ENCODE data around the gene RBM28.
"Not testable (repeated sequence)": the region's sequence is repeated elsewhere in the genome, so short reads cannot be mapped to it uniquely, and the experiment has no call there.

Gene RBM28

GRCh38 chr7:128280451-128280850, 63.3 kb downstream of the RBM28 start:
- not testable (repeated sequence) for DNase-seq

DNA sequence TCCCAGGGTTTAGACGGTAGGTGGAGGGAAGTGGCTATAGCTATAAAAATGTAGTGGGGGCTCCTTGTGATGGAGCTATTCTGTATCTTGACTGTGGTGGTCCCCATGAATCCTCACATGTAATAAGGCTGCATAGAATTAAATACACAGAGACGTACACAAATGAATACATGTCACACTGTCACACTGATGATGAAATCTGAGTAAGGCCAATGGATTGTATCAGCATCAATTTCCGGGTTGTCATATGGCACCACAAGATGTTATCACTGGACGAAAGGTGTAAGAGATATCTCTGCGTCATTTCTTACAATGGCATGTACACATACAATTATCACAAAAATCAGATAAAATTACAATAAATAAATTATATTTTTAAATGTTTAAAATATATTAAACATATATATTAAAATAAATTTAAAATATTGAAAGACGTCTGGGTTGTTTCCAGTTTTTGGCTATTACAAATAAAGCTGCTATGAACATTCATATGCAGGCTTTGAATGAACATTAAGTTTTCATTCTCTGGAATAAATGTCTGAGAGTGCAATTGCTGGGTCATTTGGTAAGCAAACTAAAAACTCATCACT, 64.5 kb downstream of the RBM28 start:
- no peak for DNase-seq

GRCh38 chr7:128278366-128278765, 65.3 kb downstream of the RBM28 start:
- no peak for DNase-seq

- no peak for DNase-seq
Observed at GRCh38 chr7:128275681-128276080, 68.0 kb downstream of the RBM28 start.

DNA sequence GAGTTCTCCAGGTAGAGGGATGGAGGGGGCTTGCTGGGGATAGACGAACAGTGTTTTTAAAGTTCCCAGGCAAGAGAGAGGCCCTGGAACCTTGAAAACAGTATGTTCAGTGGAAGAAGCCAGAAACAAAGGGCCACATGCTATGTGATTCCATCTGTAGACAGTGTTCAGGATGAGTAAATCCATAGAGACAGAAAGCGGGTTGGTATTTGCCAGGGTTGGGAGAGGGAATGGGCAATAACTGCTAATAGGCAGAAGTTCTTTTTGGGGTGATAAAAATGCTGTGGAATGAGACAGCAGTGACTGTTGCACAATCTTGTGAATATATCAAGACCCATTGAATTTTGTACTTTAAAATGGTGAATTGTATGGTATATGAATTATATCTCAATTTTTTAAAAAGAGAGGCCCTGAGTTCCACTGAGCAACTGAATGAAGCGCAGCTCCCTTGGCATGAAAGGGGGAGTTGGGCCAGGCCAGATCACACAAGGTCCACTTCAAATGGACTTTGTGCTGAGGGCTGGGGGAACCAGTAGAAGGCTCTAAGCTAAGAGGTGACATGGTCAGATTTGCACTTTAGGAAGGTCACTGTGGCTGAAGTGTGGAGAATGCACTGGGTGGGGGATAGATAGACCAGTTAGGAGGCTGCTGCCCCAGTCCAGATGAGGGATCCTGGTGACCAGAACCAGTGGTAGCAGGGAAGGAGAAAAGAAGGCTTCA, 68.7 kb downstream of the RBM28 start:
- no peak for DNase-seq

GRCh38 chr7:128274246-128274883, 69.3 kb downstream of the RBM28 start:
- no peak for DNase-seq

- no peak for DNase-seq
Observed at GRCh38 chr7:128271942-128272481, 71.7 kb downstream of the RBM28 start.

GRCh38 chr7:128271471-128271941, 72.2 kb downstream of the RBM28 start:
- DNase-seq = no peak

DNA sequence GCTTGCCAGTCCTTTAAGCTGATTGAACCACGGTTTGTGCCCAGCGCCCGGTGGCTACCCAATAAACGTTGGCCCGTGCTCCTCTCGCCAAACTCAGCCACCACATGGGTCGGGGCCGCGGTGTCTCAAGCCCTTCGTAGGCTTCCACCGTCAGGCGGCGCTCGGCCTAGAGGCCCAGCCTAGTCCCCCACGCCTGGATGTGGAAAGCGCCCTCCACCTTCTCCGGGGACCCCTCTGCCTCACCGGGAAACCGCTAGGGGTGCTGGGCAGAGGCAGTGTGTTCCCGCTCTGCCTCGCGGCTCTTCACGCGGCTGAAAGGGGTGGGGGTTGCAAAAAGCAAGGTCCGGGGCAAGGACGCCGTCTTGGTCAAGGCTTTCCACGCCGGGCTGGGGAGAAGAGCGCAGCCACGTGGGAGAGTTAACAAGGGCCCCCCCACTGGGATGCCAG, 72.9 kb downstream of the RBM28 start:
- DNase-seq = no peak

- DNase-seq = no peak
Observed at GRCh38 chr7:128268233-128268632, 75.5 kb downstream of the RBM28 start.

DNA sequence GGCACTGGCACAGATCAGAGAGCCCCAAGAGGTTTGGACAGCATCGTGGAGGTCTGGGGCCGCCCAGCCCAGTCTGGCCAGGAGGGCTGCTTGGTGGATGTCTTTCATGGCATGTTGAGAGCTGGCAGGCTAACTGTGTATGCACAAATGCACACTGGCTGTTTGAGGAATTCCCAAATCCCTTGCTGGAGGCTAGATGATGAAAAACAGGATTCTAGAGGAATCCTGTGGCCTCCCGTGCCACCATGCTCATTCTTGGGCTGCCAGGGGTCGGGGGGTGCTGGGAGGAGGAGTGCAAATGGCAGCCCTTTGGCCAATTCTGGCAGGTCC, 76.1 kb downstream of the RBM28 start:
- DNase-seq = no peak

DNA sequence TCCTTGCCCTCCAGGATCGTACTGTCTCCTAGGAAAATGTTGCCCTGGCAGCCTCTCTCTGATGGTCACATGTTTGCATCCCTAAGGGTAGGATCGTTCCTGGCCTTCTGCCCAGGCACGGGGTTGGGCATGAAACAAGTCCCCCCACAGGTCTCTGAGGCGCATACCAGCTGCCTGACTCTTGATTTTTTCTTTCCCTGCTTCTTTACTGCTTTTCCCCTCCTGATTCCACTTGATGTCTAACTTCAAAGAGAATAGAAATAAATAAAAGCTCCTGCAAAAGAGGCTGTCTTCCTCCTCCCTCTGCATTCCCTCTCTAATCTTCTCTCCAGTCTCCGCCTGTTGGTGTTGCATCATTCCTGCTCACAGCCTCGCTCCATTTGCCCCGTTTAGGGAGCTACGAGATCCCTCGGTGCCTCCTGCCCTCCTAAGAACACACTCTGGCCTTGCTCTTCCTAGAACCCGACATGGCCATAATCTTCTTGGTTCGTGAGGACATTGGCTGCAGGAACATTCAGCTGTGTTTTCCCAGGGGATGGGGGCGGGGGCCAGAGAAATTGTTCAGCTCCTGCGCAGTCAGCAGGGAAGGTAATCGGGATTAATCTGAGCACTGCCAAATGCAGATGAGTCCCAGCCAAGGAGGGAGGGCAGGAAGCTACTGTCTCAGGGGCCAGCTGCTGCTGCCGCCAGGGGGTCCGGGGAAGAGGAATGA, 76.7 kb downstream of the RBM28 start:
- no peak for DNase-seq

DNA sequence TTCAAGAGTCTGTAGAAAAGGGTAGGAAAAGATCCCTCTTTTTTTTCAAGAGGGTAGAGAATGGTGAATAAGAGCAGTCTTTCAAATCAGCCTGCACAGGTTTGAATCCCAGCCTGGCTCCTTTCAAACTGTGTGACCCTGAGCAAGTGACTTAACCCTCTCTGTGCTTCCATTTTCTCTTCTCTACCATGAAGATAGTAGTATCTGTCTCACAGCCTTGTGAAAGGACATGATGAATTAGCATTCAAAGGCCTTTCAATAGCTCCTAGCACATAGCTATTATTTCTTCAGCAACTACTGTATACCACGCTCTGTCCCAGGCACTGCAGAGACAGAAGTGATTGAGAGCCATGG, 77.2 kb downstream of the RBM28 start:
- no peak for DNase-seq

DNA sequence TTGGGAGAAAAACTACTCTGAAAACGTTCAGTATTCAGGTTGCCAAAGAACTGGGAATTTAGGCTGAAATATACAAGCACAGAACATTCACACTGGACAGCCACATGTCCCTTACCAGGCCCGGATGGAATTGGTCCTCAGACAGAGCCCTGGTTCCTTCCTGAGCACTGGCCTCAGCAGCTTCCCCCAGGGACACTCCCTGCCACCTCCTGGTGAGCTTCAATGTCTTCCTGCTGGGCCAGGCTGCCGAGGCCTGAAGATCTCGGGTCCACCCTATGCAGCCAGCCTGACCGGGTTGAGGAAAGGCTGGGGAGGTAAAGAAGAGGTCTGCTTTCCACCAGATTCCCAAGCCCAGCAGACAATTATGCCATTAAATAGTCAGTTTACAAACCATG, 77.8 kb downstream of the RBM28 start:
- DNase-seq = no peak

- no peak for DNase-seq
Observed at GRCh38 chr7:128265156-128265905, 78.4 kb downstream of the RBM28 start.

DNA sequence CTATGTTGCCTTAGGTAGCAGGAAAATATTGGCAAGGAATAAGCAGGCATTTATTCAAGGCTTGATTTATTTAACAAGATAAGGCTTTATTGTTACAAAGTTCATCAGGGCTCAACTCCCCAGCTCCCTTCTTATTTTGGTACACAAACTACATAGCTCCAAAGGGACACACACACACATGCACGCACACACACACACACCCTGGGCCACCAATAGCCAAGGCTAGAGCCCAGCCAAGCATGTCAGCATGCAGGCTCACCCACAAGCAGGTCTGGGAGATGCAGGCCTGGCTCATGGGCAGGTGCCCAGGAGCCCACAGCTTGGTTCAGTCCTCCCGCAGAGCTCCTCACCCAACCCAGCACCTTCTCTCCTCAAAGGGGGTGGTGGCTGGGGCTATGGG, 79.2 kb downstream of the RBM28 start:
- DNase-seq = no peak

GRCh38 chr7:128263420-128263819, 80.3 kb downstream of the RBM28 start:
- no peak for DNase-seq

DNA sequence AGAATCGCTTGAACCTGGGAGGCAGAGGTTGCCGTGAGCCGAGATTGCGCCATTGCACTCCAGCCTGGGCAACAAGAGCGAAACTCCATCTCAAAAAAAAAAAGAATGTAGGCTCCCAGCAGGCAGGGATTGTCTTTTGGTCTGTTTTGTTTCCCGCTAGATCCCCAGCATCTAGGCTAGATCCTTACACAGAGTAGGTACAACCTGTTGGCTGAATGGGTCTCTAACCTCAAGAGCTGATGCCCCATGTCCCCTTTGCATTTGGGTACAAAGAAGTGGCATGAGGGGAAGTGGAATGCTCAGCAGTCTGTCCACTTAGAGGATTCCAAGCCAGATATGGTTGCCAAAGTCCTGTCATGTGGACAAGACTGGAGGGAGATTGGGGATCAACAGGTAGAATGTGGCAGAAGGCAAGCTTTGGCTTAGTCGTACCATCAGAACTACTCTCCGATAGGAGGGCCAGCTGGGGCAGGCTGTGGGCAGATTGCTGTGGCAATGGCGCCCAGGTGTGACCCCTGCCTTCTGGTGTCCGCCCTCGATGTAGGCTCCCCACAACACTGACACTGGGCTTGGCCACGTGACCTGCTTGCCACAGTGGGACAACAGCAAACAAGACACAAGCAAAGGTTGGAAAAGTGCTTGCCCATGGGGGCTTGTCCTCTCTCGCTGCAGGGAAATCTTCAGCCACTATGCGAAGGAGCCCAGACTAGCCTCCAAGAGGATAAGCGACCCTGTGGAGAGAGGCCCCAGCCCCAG, 81.3 kb downstream of the RBM28 start:
- no peak for DNase-seq

DNA sequence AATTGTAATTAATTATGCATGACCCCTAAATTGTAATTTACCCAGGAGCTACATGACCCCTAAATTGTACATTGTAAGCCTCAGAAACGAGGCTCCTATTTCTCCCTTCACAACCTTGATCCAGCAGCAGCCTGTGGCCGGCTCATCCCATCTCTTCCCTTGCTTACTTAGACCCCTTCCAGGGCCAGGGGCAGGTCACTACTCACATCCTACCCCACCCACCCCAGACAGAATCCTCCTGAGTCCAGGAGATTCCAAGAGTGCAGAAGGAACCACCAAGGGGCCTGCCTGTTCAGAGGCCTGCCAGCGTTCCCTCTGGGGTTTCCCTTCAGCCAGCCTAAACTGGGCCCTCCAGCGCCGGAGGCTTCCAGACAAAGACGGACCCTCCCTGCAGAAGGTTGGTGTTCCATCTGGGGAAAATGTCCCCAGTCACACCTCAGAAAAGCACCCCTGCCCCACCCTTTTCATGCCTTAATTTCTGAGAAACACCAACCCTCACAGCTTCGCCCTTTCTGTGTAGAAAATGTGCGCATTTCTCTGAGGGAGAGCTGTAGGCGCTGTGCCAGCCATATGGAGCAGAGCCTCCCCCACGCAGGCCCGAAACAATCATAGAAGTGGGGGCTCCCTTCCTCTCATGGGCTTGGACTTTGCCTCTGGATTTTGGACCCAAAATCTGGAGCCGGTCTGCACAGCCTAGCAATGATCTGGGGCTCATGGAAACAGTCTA, 83.5 kb downstream of the RBM28 start:
- DNase-seq = no peak

- DNase-seq = no peak
Observed at GRCh38 chr7:128259131-128260061, 84.3 kb downstream of the RBM28 start.

All from activated CD4-positive, alpha-beta T cell treated with anti-CD3 and anti-CD28 coated beads, Interleukin-2, Interleukin-6, amounts not matched to agents 100 ng/mL and 50 ng/mL, durations not matched to agents 16 hours and 8 hours (primary cell).